WTC11 (cell line): Measurements from ENCODE around the gene RIPOR3. TPM values are rescaled to one million over a fixed set of nuclear protein-coding genes. Genes with fewer than 3 reads are reported as not detected.

Experiments
- ATAC-seq: fragments of 200-7000 bp; cut with Tn5 transposase; 2 replicates; pipeline ENCODE4 v1.10.0; 2021; ENCODE audit warnings: mild to moderate bottlenecking, moderate library complexity
- CTCF ChIA-PET: fragments of 300-600 bp; sonication (Branson Sonifier 250); formaldehyde crosslinking; loops from one replicate; lab custom pipeline; 2021; ENCODE audit warnings: antibody characterized with exemption; lab: Charles Lee
- POLR2A ChIA-PET: fragments of 350-600 bp; sonication (Branson Sonifier 250); formaldehyde crosslinking; loops from one replicate; lab custom pipeline; 2021; ENCODE audit warnings: antibody characterized with exemption; lab: Charles Lee
- DNase-seq: peaks from one replicate; pipeline ENCODE4 v3.0.0; 2021; ENCODE audit warnings: low spot score
- H3K27ac Mint-ChIP-seq: 2 replicates; pipeline ENCODE4 v1.8.0; 2021; ENCODE audit warnings: mixed read lengths
- H3K27me3 Mint-ChIP-seq: 2 replicates; pipeline ENCODE4 v1.8.0; 2021; ENCODE audit warnings: low read depth, mild to moderate bottlenecking, moderate library complexity, mixed read lengths
- H3K36me3 Mint-ChIP-seq: 2 replicates; pipeline ENCODE4 v1.8.0; 2021; ENCODE audit warnings: mixed read lengths
- H3K4me1 Mint-ChIP-seq: 2 replicates; pipeline ENCODE4 v1.8.0; 2022; ENCODE audit warnings: mixed read lengths
- H3K4me3 Mint-ChIP-seq: 2 replicates; pipeline ENCODE4 v1.8.0; 2021; ENCODE audit warnings: mild to moderate bottlenecking, moderate library complexity, mixed read lengths
- H3K9me3 Mint-ChIP-seq: 2 replicates; pipeline ENCODE4 v1.8.0; 2021; ENCODE audit warnings: mixed read lengths
- ARID4B ChIP-seq: sonication (generic); formaldehyde crosslinking; IDR thresholded peaks from 2 replicates; pipeline ENCODE4 v1.8.0; 2023; ENCODE audit warnings: missing genetic modification reagents, mild to moderate bottlenecking, borderline replicate concordance
- CDX4 ChIP-seq: fragments of 250-450 bp; sonication (Bioruptor Pico); IDR thresholded peaks from 2 replicates; pipeline ENCODE4 v1.9.0; 2021; ENCODE audit warnings: moderate library complexity, mild to moderate bottlenecking, inconsistent platforms, borderline replicate concordance
- E2F1 ChIP-seq: sonication (generic); formaldehyde crosslinking; IDR thresholded peaks from 2 replicates; pipeline ENCODE4 v1.8.0; 2022; ENCODE audit warnings: mild to moderate bottlenecking, missing genetic modification reagents
- FOXP1 ChIP-seq: sonication (generic); formaldehyde crosslinking; IDR thresholded peaks from 2 replicates; pipeline ENCODE4 v1.8.0; 2022; ENCODE audit warnings: missing genetic modification reagents, mild to moderate bottlenecking, moderate library complexity, borderline replicate concordance
- FOXP4 ChIP-seq: sonication (generic); formaldehyde crosslinking; IDR thresholded peaks from 2 replicates; pipeline ENCODE4 v1.8.0; 2022; ENCODE audit warnings: mild to moderate bottlenecking, missing genetic modification reagents
- IRF1 ChIP-seq: sonication (generic); formaldehyde crosslinking; IDR thresholded peaks from 2 replicates; pipeline ENCODE4 v1.8.0; 2023; ENCODE audit warnings: missing genetic modification reagents
- IRF2 ChIP-seq: sonication (generic); formaldehyde crosslinking; IDR thresholded peaks from 2 replicates; pipeline ENCODE4 v1.8.0; 2022; ENCODE audit warnings: low read depth, missing genetic modification reagents, borderline replicate concordance
- JUN ChIP-seq: sonication (generic); formaldehyde crosslinking; IDR thresholded peaks from 2 replicates; pipeline ENCODE4 v1.8.0; 2023; ENCODE audit warnings: mild to moderate bottlenecking, missing genetic modification reagents
- NFE2L1 ChIP-seq: sonication (generic); formaldehyde crosslinking; IDR thresholded peaks from 2 replicates; pipeline ENCODE4 v1.8.1; 2023; ENCODE audit warnings: missing genetic modification reagents
- NFYB ChIP-seq: sonication (generic); formaldehyde crosslinking; conservative IDR thresholded peaks from 2 replicates; pipeline ENCODE4 v1.8.0; 2022; ENCODE audit warnings: low read depth, missing genetic modification reagents
- OVOL2 ChIP-seq: fragments of 250-450 bp; sonication (Bioruptor Pico); IDR thresholded peaks from 2 replicates; pipeline ENCODE4 v1.9.0; 2021; ENCODE audit warnings: mild to moderate bottlenecking, borderline replicate concordance
- PRRX2 ChIP-seq: fragments of 250-450 bp; sonication (Bioruptor Pico); IDR thresholded peaks from 2 replicates; pipeline ENCODE4 v1.8.0; 2021; ENCODE audit warnings: mild to moderate bottlenecking
- SMAD4 ChIP-seq: sonication (generic); formaldehyde crosslinking; IDR thresholded peaks from 2 replicates; pipeline ENCODE4 v1.8.0; 2022; ENCODE audit warnings: mild to moderate bottlenecking, missing genetic modification reagents
- SP1 ChIP-seq: sonication (generic); formaldehyde crosslinking; conservative IDR thresholded peaks from 2 replicates; pipeline ENCODE4 v1.8.1; 2022; ENCODE audit warnings: missing genetic modification reagents
- USF1 ChIP-seq: sonication (generic); formaldehyde crosslinking; IDR thresholded peaks from 2 replicates; pipeline ENCODE4 v1.8.0; 2022; ENCODE audit warnings: mild to moderate bottlenecking, missing genetic modification reagents
- ZNF232 ChIP-seq: sonication (generic); formaldehyde crosslinking; IDR thresholded peaks from 2 replicates; pipeline ENCODE4 v1.8.0; 2022; ENCODE audit warnings: mild to moderate bottlenecking, missing genetic modification reagents
- ZNF263 ChIP-seq: sonication (generic); formaldehyde crosslinking; IDR thresholded peaks from 2 replicates; pipeline ENCODE4 v1.8.1; 2022; ENCODE audit warnings: low read depth, mild to moderate bottlenecking, moderate library complexity, missing genetic modification reagents
- ZNF317 ChIP-seq: sonication (generic); formaldehyde crosslinking; IDR thresholded peaks from 2 replicates; pipeline ENCODE4 v1.8.1; 2023; ENCODE audit warnings: low read depth, mild to moderate bottlenecking, moderate library complexity, missing genetic modification reagents, borderline replicate concordance
- ZNF416 ChIP-seq: fragments of 250-450 bp; sonication (Bioruptor Pico); IDR thresholded peaks from 2 replicates; pipeline ENCODE4 v1.9.0; 2021; ENCODE audit warnings: mild to moderate bottlenecking, inconsistent platforms
- ZNF512 ChIP-seq: sonication (generic); formaldehyde crosslinking; IDR thresholded peaks from 2 replicates; pipeline ENCODE4 v1.8.1; 2022; ENCODE audit warnings: missing genetic modification reagents, borderline replicate concordance
- total RNA-seq: library from RNA; stranded (reverse); gene quantifications from 3 replicates; pipeline ENCODE4 v1.2.3, GENCODE V29; 2021

Gene RIPOR3
- total RNA-seq, 1 experiment from 2014 or later, result 6.5 TPM

GRCh38 chr20:50582591-50583234, 108.6 kb downstream of the RIPOR3 start:
- POLR2A ChIA-PET, result no interaction called here
- H3K36me3 Mint-ChIP-seq, result peaks cover 35% of the 10 kb centered on the region
- H3K4me3 Mint-ChIP-seq, result no peak overlapping the region
- no peaks in the 10 kb centered on the region for H3K4me1 Mint-ChIP-seq
- DNase-seq, result no peak
- no peak for ATAC-seq
- no peak overlapping the region for H3K27ac Mint-ChIP-seq
- no peaks in the 10 kb centered on the region for H3K27me3 Mint-ChIP-seq
- TF ChIP-seq SMAD4 (CRISPR knock-in tag) (no peak), NFYB (CRISPR knock-in tag) (no peak), FOXP1 (no peak), JUN (no peak), ZNF232 (no peak), CDX4 (CRISPR knock-in tag) (no peak), ZNF263 (CRISPR knock-in tag) (no peak), IRF1 (CRISPR knock-in tag) (no peak), PRRX2 (no peak), ZNF317 (CRISPR knock-in tag) (no peak), USF1 (CRISPR knock-in tag) (no peak), FOXP4 (CRISPR knock-in tag) (no peak), ZNF416 (CRISPR knock-in tag) (no peak), OVOL2 (CRISPR knock-in tag) (no peak), E2F1 (no peak), SP1 (CRISPR knock-in tag) (no peak), ZNF512 (no peak)
- no peaks in the 10 kb centered on the region for H3K9me3 Mint-ChIP-seq
- CTCF ChIA-PET, result no interaction called here

GRCh38 chr20:50582092-50582491, 109.2 kb downstream of the RIPOR3 start:
- no peaks in the 10 kb centered on the region for H3K4me1 Mint-ChIP-seq
- DNase-seq (no peak), ATAC-seq (no peak)
- H3K27ac Mint-ChIP-seq, result no peak overlapping the region
- ChIA-PET CTCF (no interaction called here), POLR2A (no interaction called here)
- no peaks in the 10 kb centered on the region for H3K9me3 Mint-ChIP-seq
- peaks cover 39% of the 10 kb centered on the region for H3K36me3 Mint-ChIP-seq
- H3K27me3 Mint-ChIP-seq, result no peaks in the 10 kb centered on the region
- no peak for TF ChIP-seq IRF2
- TF ChIP-seq NFE2L1, result no peak
- TF ChIP-seq ARID4B (CRISPR knock-in tag), result no peak
- H3K4me3 Mint-ChIP-seq, result no peak overlapping the region
